ENCODE measurements around the gene SLC43A3. TPM values are rescaled to one million over a fixed set of nuclear protein-coding genes. Genes with fewer than 3 reads are reported as not detected.

SLC43A3 gene
- total and polyA plus RNA-seq, 8 donors: 1.2 to 81.7 (median 12.7) TPM

DNA sequence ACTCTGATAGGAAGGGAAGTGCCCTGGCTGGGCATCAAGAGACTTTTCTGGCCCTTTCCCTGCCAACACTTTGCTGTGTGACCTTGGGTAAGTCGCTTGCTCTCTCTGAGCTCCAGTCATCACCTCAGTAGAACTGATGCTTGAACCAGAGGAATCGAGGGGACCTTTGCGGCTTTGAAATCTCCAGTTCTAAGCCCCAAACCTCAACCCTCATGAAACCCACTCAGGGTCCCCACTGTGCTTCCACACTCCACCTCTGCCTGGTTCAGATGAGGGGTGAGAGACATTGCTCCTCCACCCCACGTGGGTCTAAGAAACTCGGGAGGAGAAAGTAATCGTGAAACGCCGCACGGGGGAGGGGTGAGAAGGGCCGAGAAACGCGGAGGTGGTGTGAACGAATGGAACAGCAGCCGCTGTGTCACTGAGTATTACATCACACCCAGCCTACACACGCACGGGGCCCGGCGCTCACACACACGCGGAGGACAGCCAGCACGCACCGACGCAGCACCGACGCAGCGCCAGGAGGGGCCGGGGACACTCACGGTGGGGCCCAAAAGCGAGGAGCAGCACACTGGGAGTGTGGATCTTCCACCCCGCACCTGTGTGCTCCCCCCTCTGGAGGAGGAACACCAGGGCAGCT, 37.7 kb upstream of the SLC43A3 start:
- Histone ChIP-seq H3K4me3 (no peak overlapping the region), H3K27me3 (peaks cover 4 to 30% (median 16%) of the 10 kb centered on the region in 3 donors), H3K36me3 (no peaks in the 10 kb centered on the region), H3K27ac (no peak overlapping the region), H3K4me1 (peaks cover 14 to 16% (median 15%) of the 10 kb centered on the region in 4 donors), H3K9me3 (no peaks in the 10 kb centered on the region)
- intact Hi-C loops (cut with DNase I; ENCODE audit: low total_unique reads): no loop called here
- no peak for DNase-seq
- no peak for TF ChIP-seq EP300 (IDR thresholded peaks at IDR 0.05)
- TF ChIP-seq, protein P1, sequence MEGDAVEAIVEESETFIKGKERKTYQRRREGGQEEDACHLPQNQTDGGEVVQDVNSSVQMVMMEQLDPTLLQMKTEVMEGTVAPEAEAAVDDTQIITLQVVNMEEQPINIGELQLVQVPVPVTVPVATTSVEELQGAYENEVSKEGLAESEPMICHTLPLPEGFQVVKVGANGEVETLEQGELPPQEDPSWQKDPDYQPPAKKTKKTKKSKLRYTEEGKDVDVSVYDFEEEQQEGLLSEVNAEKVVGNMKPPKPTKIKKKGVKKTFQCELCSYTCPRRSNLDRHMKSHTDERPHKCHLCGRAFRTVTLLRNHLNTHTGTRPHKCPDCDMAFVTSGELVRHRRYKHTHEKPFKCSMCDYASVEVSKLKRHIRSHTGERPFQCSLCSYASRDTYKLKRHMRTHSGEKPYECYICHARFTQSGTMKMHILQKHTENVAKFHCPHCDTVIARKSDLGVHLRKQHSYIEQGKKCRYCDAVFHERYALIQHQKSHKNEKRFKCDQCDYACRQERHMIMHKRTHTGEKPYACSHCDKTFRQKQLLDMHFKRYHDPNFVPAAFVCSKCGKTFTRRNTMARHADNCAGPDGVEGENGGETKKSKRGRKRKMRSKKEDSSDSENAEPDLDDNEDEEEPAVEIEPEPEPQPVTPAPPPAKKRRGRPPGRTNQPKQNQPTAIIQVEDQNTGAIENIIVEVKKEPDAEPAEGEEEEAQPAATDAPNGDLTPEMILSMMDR (IDR thresholded peaks at IDR 0.05): no peak
- no peak for TF ChIP-seq POLR2AphosphoS5 (IDR thresholded peaks at IDR 0.05)
- TF ChIP-seq POLR2A (IDR thresholded peaks at IDR 0.05): no peak
- 55 to 63% (median 60%) methylated on average over 29 to 30 of the region's 30 CpGs for WGBS, 5 donors

- Histone ChIP-seq H3K4me3 (no peak overlapping the region), H3K27ac (no peak overlapping the region), H3K4me1 (peaks cover 21 to 24% (median 23%) of the 10 kb centered on the region in 4 donors), H3K27me3 (peaks cover 4 to 38% (median 23%) of the 10 kb centered on the region in 3 donors), H3K36me3 (no peaks in the 10 kb centered on the region), H3K9me3 (no peaks in the 10 kb centered on the region)
- intact Hi-C loops (cut with DNase I; ENCODE audit: low total_unique reads): no loop called here
- 70 to 77% (median 75%) methylated on average over 13 to 14 of the region's 14 CpGs for WGBS, 5 donors
- TF ChIP-seq, protein P1 (IDR thresholded peaks at IDR 0.05): no peak
- no peak for TF ChIP-seq POLR2AphosphoS5 (IDR thresholded peaks at IDR 0.05)
- no peak for TF ChIP-seq EP300 (IDR thresholded peaks at IDR 0.05)
- no peak for TF ChIP-seq POLR2A (IDR thresholded peaks at IDR 0.05)
- DNase-seq: no peak
These were observed 37.0 kb upstream of the SLC43A3 start for GRCh38 chr11:57463671-57464538.

- Histone ChIP-seq H3K4me1 (peaks cover 34 to 37% (median 35%) of the 10 kb centered on the region in 4 donors), H3K36me3 (no peaks in the 10 kb centered on the region), H3K4me3 (no peak overlapping the region), H3K9me3 (no peaks in the 10 kb centered on the region), H3K27ac (no peak overlapping the region), H3K27me3 (peaks cover 4 to 51% (median 36%) of the 10 kb centered on the region in 3 donors)
- DNase-seq: no peak
- WGBS, 5 donors: 64 to 91% (median 81%) methylated on average over 3 of the region's 3 CpGs
- intact Hi-C loops (cut with DNase I; ENCODE audit: low total_unique reads): no loop called here
- TF ChIP-seq POLR2A (IDR thresholded peaks at IDR 0.05) (no peak), EP300 (IDR thresholded peaks at IDR 0.05) (no peak), POLR2AphosphoS5 (IDR thresholded peaks at IDR 0.05) (no peak)
- TF ChIP-seq, protein P1 (IDR thresholded peaks at IDR 0.05): no peak
These were observed 35.7 kb upstream of the SLC43A3 start for GRCh38 chr11:57462597-57462996.

- intact Hi-C loops (cut with DNase I; ENCODE audit: low total_unique reads): no loop called here
- peaks cover 4 to 57% (median 36%) of the 10 kb centered on the region in 3 donors for H3K27me3 ChIP-seq
- peaks cover 36 to 43% (median 42%) of the 10 kb centered on the region in 4 donors for H3K4me1 ChIP-seq
- no peaks in the 10 kb centered on the region for H3K9me3 ChIP-seq
- no peak for DNase-seq
- no peak overlapping the region for H3K4me3 ChIP-seq
- 57 to 71% (median 65%) methylated on average over 15 to 16 of the region's 16 CpGs for WGBS, 5 donors
- H3K36me3 ChIP-seq: no peaks in the 10 kb centered on the region
- no peak for TF ChIP-seq EP300 (IDR thresholded peaks at IDR 0.05)
- no peak for TF ChIP-seq POLR2A (IDR thresholded peaks at IDR 0.05)
- TF ChIP-seq POLR2AphosphoS5 (IDR thresholded peaks at IDR 0.05): no peak
- TF ChIP-seq, protein P1 (IDR thresholded peaks at IDR 0.05): no peak
- no peak overlapping the region for H3K27ac ChIP-seq
These were observed 35.0 kb upstream of the SLC43A3 start for GRCh38 chr11:57461841-57462489.

Data from stomach (tissue), 9 donors.